Stimulated activated memory B cell treated with anti-CD40 and anti-IgM and Interleukin-4, amounts not matched to agents 10 μg/mL and 1 μg/mL and 100 μg/mL, for 72 hours (primary cell): ENCODE measurements around the gene EPHB6.

Experiments
- ATAC-seq: fragments of 150-1000 bp; cut with Tn5 transposase; 2 replicates; pipeline ENCODE4 v1.10.0; 2021
- H3K27ac Mint-ChIP-seq: one replicate; pipeline ENCODE4 v1.8.0; 2022; ENCODE audit warnings: mild to moderate bottlenecking, mixed read lengths
- H3K27me3 Mint-ChIP-seq: one replicate; pipeline ENCODE4 v1.8.0; 2022; ENCODE audit warnings: mixed read lengths
- H3K36me3 Mint-ChIP-seq: one replicate; pipeline ENCODE4 v1.8.0; 2022; ENCODE audit warnings: mixed read lengths
- H3K4me1 Mint-ChIP-seq: one replicate; pipeline ENCODE4 v1.8.0; 2022; ENCODE audit warnings: mixed read lengths
- H3K4me3 Mint-ChIP-seq: one replicate; pipeline ENCODE4 v1.8.0; 2022; ENCODE audit warnings: mild to moderate bottlenecking, moderate library complexity, mixed read lengths
- H3K9me3 Mint-ChIP-seq: one replicate; pipeline ENCODE4 v1.8.0; 2022; ENCODE audit warnings: mixed read lengths

EPHB6 gene

GRCh38 chr7:142890874-142891485 lies 36.1 kb downstream of the EPHB6 start:
- H3K27me3 Mint-ChIP-seq = peaks cover 23% of the 10 kb centered on the region
- H3K9me3 Mint-ChIP-seq = no peaks in the 10 kb centered on the region
- H3K4me3 Mint-ChIP-seq = no peak overlapping the region
- no peaks in the 10 kb centered on the region for H3K36me3 Mint-ChIP-seq
- H3K27ac Mint-ChIP-seq = no peak overlapping the region
- H3K4me1 Mint-ChIP-seq = no peaks in the 10 kb centered on the region
- no peak for ATAC-seq

GRCh38 chr7:142891490-142892082 lies 36.7 kb downstream of the EPHB6 start:
- Mint-ChIP-seq H3K27ac (no peak overlapping the region), H3K4me1 (no peaks in the 10 kb centered on the region), H3K27me3 (peaks cover 29% of the 10 kb centered on the region), H3K4me3 (no peak overlapping the region), H3K9me3 (no peaks in the 10 kb centered on the region), H3K36me3 (no peaks in the 10 kb centered on the region)
- ATAC-seq = no peak

- no peak overlapping the region for H3K4me3 Mint-ChIP-seq
- H3K27me3 Mint-ChIP-seq = peaks cover 42% of the 10 kb centered on the region
- H3K36me3 Mint-ChIP-seq = no peaks in the 10 kb centered on the region
- ATAC-seq = no peak
- no peak overlapping the region for H3K27ac Mint-ChIP-seq
- H3K4me1 Mint-ChIP-seq = no peaks in the 10 kb centered on the region
- H3K9me3 Mint-ChIP-seq = no peaks in the 10 kb centered on the region
These were observed 38.1 kb downstream of the EPHB6 start for GRCh38 chr7:142892951-142893350.

- Mint-ChIP-seq H3K27ac (no peak overlapping the region), H3K27me3 (peaks cover 43% of the 10 kb centered on the region), H3K4me3 (no peak overlapping the region), H3K4me1 (no peaks in the 10 kb centered on the region), H3K36me3 (no peaks in the 10 kb centered on the region), H3K9me3 (no peaks in the 10 kb centered on the region)
- no peak for ATAC-seq
These were observed 39.5 kb downstream of the EPHB6 start for GRCh38 chr7:142894112-142894984.

GRCh38 chr7:142894985-142895593 lies 40.2 kb downstream of the EPHB6 start:
- ATAC-seq = no peak
- Mint-ChIP-seq H3K9me3 (no peaks in the 10 kb centered on the region), H3K4me1 (no peaks in the 10 kb centered on the region), H3K27ac (no peak overlapping the region), H3K4me3 (no peak overlapping the region), H3K36me3 (no peaks in the 10 kb centered on the region), H3K27me3 (peaks cover 43% of the 10 kb centered on the region)

- H3K9me3 Mint-ChIP-seq = no peaks in the 10 kb centered on the region
- H3K27ac Mint-ChIP-seq = no peak overlapping the region
- ATAC-seq = no peak
- H3K27me3 Mint-ChIP-seq = peaks cover 36% of the 10 kb centered on the region
- H3K36me3 Mint-ChIP-seq = no peaks in the 10 kb centered on the region
- H3K4me3 Mint-ChIP-seq = no peak overlapping the region
- no peaks in the 10 kb centered on the region for H3K4me1 Mint-ChIP-seq
These were observed 41.3 kb downstream of the EPHB6 start for GRCh38 chr7:142896151-142896550.

GRCh38 chr7:142896741-142897379 lies 42.0 kb downstream of the EPHB6 start:
- no peak overlapping the region for H3K27ac Mint-ChIP-seq
- H3K4me3 Mint-ChIP-seq = no peak overlapping the region
- ATAC-seq = no peak
- peaks cover 32% of the 10 kb centered on the region for H3K27me3 Mint-ChIP-seq
- H3K4me1 Mint-ChIP-seq = no peaks in the 10 kb centered on the region
- no peaks in the 10 kb centered on the region for H3K9me3 Mint-ChIP-seq
- H3K36me3 Mint-ChIP-seq = no peaks in the 10 kb centered on the region

- ATAC-seq = no peak
- Mint-ChIP-seq H3K4me3 (no peak overlapping the region), H3K27me3 (peaks cover 32% of the 10 kb centered on the region), H3K4me1 (no peaks in the 10 kb centered on the region), H3K9me3 (no peaks in the 10 kb centered on the region), H3K27ac (no peak overlapping the region), H3K36me3 (no peaks in the 10 kb centered on the region)
These were observed 42.8 kb downstream of the EPHB6 start for GRCh38 chr7:142897691-142898090.

- no peaks in the 10 kb centered on the region for H3K4me1 Mint-ChIP-seq
- H3K9me3 Mint-ChIP-seq = peaks cover 3% of the 10 kb centered on the region
- no peaks in the 10 kb centered on the region for H3K36me3 Mint-ChIP-seq
- peaks cover 32% of the 10 kb centered on the region for H3K27me3 Mint-ChIP-seq
- no peak for ATAC-seq
- H3K27ac Mint-ChIP-seq = no peak overlapping the region
- H3K4me3 Mint-ChIP-seq = no peak overlapping the region
These were observed 43.7 kb downstream of the EPHB6 start for GRCh38 chr7:142898377-142899170.

GRCh38 chr7:142899661-142900060 lies 44.8 kb downstream of the EPHB6 start:
- H3K9me3 Mint-ChIP-seq = peaks cover 3% of the 10 kb centered on the region
- no peaks in the 10 kb centered on the region for H3K36me3 Mint-ChIP-seq
- no peak for ATAC-seq
- H3K4me1 Mint-ChIP-seq = no peaks in the 10 kb centered on the region
- H3K27me3 Mint-ChIP-seq = peaks cover 23% of the 10 kb centered on the region
- no peak overlapping the region for H3K27ac Mint-ChIP-seq
- H3K4me3 Mint-ChIP-seq = no peak overlapping the region

- ATAC-seq = no peak
- Mint-ChIP-seq H3K4me1 (no peaks in the 10 kb centered on the region), H3K36me3 (no peaks in the 10 kb centered on the region), H3K27ac (no peak overlapping the region), H3K4me3 (no peak overlapping the region), H3K27me3 (peaks cover 14% of the 10 kb centered on the region), H3K9me3 (peaks cover 6% of the 10 kb centered on the region)
These were observed 46.8 kb downstream of the EPHB6 start for GRCh38 chr7:142901426-142902259.

- peaks cover 6% of the 10 kb centered on the region for H3K9me3 Mint-ChIP-seq
- H3K36me3 Mint-ChIP-seq = no peaks in the 10 kb centered on the region
- H3K27ac Mint-ChIP-seq = no peak overlapping the region
- no peaks in the 10 kb centered on the region for H3K4me1 Mint-ChIP-seq
- H3K27me3 Mint-ChIP-seq = peaks cover 19% of the 10 kb centered on the region
- ATAC-seq = no peak
- no peak overlapping the region for H3K4me3 Mint-ChIP-seq
These were observed 49.3 kb downstream of the EPHB6 start for GRCh38 chr7:142904128-142904527.

- no peak for ATAC-seq
- H3K27ac Mint-ChIP-seq = no peak overlapping the region
- H3K4me3 Mint-ChIP-seq = no peak overlapping the region
- H3K4me1 Mint-ChIP-seq = no peaks in the 10 kb centered on the region
- peaks cover 20% of the 10 kb centered on the region for H3K27me3 Mint-ChIP-seq
- peaks cover 6% of the 10 kb centered on the region for H3K9me3 Mint-ChIP-seq
- no peaks in the 10 kb centered on the region for H3K36me3 Mint-ChIP-seq
These were observed 50.9 kb downstream of the EPHB6 start for GRCh38 chr7:142905759-142906158.

- H3K9me3 Mint-ChIP-seq = peaks cover 6% of the 10 kb centered on the region
- H3K27me3 Mint-ChIP-seq = peaks cover 28% of the 10 kb centered on the region
- H3K4me1 Mint-ChIP-seq = no peaks in the 10 kb centered on the region
- H3K36me3 Mint-ChIP-seq = no peaks in the 10 kb centered on the region
- no peak for ATAC-seq
- H3K4me3 Mint-ChIP-seq = no peak overlapping the region
- H3K27ac Mint-ChIP-seq = no peak overlapping the region
These were observed 51.8 kb downstream of the EPHB6 start for GRCh38 chr7:142906643-142907042.
